ENCODE data around the gene FMO5. TPM values are rescaled to one million over a fixed set of nuclear protein-coding genes. Genes with fewer than 3 reads are reported as not detected.
A peak's percentile ranks its signal among the peaks of the same experiment; 100 is the strongest.

Gene FMO5
- total RNA-seq, 4 donors from 2014 or later: 57.6 to 145 (median 62.6) TPM

DNA sequence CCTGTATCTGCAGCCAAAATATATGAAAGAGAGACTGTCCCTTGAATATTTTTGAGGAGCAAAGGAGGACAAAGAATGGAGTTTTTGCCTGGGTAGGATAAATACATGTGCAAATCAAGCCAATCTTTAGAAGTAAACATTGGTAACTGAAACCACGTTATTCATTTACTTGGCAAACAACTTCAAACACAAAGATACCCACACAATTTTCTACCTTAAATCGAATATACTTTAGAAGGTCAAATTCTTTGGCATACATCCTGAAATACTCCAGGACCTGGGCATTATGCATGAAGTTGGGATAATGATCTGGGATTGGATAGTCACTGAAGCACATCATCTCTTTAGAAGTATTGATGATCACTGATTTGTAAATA lies 9.6 kb downstream of the FMO5 start:
- intact Hi-C loops (cut with DNase I; ENCODE audit: low total_unique reads): no loop called here
- TF ChIP-seq POLR2AphosphoS5 (IDR thresholded peaks at IDR 0.05): no peak
- no peak for TF ChIP-seq POLR2A (IDR thresholded peaks at IDR 0.05)
- TF ChIP-seq, protein P1, sequence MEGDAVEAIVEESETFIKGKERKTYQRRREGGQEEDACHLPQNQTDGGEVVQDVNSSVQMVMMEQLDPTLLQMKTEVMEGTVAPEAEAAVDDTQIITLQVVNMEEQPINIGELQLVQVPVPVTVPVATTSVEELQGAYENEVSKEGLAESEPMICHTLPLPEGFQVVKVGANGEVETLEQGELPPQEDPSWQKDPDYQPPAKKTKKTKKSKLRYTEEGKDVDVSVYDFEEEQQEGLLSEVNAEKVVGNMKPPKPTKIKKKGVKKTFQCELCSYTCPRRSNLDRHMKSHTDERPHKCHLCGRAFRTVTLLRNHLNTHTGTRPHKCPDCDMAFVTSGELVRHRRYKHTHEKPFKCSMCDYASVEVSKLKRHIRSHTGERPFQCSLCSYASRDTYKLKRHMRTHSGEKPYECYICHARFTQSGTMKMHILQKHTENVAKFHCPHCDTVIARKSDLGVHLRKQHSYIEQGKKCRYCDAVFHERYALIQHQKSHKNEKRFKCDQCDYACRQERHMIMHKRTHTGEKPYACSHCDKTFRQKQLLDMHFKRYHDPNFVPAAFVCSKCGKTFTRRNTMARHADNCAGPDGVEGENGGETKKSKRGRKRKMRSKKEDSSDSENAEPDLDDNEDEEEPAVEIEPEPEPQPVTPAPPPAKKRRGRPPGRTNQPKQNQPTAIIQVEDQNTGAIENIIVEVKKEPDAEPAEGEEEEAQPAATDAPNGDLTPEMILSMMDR (IDR thresholded peaks at IDR 0.05): no peak
- TF ChIP-seq EP300 (IDR thresholded peaks at IDR 0.05; ENCODE audit: low read depth): no peak
- no peak for DNase-seq

DNA sequence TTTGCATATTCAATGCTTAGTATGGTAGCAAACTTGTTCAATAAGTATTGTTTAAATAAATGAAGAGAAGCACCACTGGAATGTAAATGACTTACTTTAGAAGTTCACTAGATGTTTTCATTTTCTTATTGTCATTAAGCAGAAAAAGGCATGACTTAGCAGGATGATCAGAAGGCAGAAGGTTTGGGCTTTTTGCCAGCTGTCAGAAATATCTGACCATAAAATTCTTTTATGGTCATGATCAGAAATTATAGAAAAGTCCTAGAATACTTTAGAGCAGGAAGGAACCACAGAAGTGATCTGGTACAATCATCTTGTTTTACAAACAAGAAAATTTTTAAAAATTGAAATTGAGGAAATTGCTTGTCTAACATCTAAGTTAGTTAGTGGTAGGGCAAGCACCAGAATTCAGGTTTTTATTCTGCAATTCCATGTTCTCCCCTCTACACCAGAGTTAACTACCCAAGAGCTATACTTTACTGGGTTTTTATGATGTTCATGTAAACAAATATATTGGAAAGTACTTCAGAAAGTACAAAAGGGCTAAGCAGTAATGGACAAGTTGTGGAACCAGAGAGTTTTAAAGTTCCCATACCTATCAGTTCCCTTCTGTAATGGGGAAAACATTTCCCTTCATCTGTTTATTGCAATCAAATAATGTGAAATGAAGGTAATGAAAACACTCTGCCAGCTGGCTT lies 10.1 kb downstream of the FMO5 start:
- no peaks in the 10 kb centered on the region for H3K9me3 ChIP-seq
- no peaks in the 10 kb centered on the region for H3K27me3 ChIP-seq
- intact Hi-C loops (cut with DNase I; ENCODE audit: low total_unique reads): no loop called here
- H3K36me3 ChIP-seq: peaks cover 0 to 14% (median 0%) of the 10 kb centered on the region in 4 donors
- in situ Hi-C loops (cut with MboI; ENCODE audit: low pct_ligation_motif_present in 1 of 4, low pct_unique_long_range_greater_than_20kb in 1 of 4, low sequenced_read_pairs in 3 of 4): no loop called here
- peaks cover 0 to 46% (median 17%) of the 10 kb centered on the region in 4 donors for H3K4me1 ChIP-seq
- DNase-seq: no peak
- no peak for TF ChIP-seq EP300 (IDR thresholded peaks at IDR 0.05; ENCODE audit: low read depth)
- TF ChIP-seq POLR2AphosphoS5 (IDR thresholded peaks at IDR 0.05): no peak
- TF ChIP-seq, protein P1 (IDR thresholded peaks at IDR 0.05): no peak
- no peak for TF ChIP-seq POLR2A (IDR thresholded peaks at IDR 0.05)
- H3K27ac ChIP-seq: peak overlapping the region; percentile 21 to 62 (median 52)
- no peak overlapping the region for H3K4me3 ChIP-seq

More for the DNA sequence above, 9.6 kb downstream of the FMO5 start:
- H3K27me3 ChIP-seq: no peaks in the 10 kb centered on the region
- peak overlapping the region; percentile 21 to 62 (median 52) for H3K27ac ChIP-seq
- in situ Hi-C loops (cut with MboI; ENCODE audit: low pct_ligation_motif_present in 1 of 4, low pct_unique_long_range_greater_than_20kb in 1 of 4, low sequenced_read_pairs in 3 of 4): no loop called here
- no peak overlapping the region for H3K4me3 ChIP-seq
- H3K36me3 ChIP-seq: peaks cover 0 to 14% (median 0%) of the 10 kb centered on the region in 4 donors
- 22 to 35% methylated on average over 2 of the region's 2 CpGs for WGBS, 2 donors (ENCODE audit: low coverage in 1 of 2)
- H3K9me3 ChIP-seq: no peaks in the 10 kb centered on the region
- H3K4me1 ChIP-seq: peaks cover 0 to 41% (median 17%) of the 10 kb centered on the region in 4 donors

DNA sequence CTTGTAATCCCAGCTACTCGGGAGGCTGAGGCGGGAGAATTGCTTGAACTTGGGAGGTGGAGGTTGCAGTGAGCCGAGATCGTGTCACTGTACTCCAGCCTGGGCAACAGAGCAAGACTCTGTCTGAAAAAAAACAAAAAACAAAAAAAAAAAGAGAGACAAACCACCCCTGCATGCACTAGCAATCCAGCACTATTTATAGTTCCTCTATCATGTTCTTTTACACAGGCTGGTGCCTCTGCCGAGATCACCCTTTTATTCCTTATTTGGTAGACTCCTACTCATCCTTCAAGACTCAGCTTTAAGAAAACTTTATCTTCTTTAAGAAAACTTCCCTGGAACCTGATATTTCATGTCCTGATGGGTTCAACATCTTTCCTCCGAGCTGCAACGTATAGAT lies 10.8 kb downstream of the FMO5 start:
- Histone ChIP-seq H3K4me1 (peaks cover 0 to 47% (median 17%) of the 10 kb centered on the region in 4 donors), H3K4me3 (no peak overlapping the region), H3K27ac (peak overlapping the region in 2 of 4 donors; percentile 48 to 62), H3K36me3 (peaks cover 0 to 14% (median 0%) of the 10 kb centered on the region in 4 donors), H3K9me3 (no peaks in the 10 kb centered on the region), H3K27me3 (no peaks in the 10 kb centered on the region)
- no peak for TF ChIP-seq EP300 (IDR thresholded peaks at IDR 0.05; ENCODE audit: low read depth)
- TF ChIP-seq, protein P1 (IDR thresholded peaks at IDR 0.05): no peak
- TF ChIP-seq POLR2AphosphoS5 (IDR thresholded peaks at IDR 0.05): no peak
- TF ChIP-seq POLR2A (IDR thresholded peaks at IDR 0.05): no peak
- DNase-seq: no peak
- 52 to 71% methylated on average over 7 of the region's 7 CpGs for whole genome bisulfite sequencing, 2 donors (ENCODE audit: low coverage in 1 of 2)
- in situ Hi-C loops (cut with MboI; ENCODE audit: low pct_ligation_motif_present in 1 of 4, low pct_unique_long_range_greater_than_20kb in 1 of 4, low sequenced_read_pairs in 3 of 4) (no loop called here), intact Hi-C loops (cut with DNase I; ENCODE audit: low total_unique reads) (no loop called here)

DNA sequence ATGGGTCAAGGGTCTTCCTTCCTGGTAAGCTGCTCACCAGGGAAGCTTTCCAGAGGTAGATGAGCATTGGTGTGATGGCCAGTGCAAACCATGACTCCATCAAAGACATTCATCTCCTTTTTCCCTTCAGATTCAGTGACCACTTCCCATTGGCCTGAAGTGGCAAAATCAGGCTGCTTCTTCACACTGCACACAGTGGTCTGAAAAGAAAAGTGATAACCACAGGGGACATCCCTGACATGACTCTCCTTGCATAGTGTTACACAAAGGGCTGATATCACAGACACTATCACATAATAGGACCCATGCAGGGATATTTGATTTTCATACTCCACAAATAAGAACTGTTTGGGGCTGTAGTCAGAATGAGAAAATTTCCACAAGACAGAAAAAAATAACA lies 11.9 kb downstream of the FMO5 start:
- peaks cover 0 to 9% (median 0%) of the 10 kb centered on the region in 4 donors for H3K36me3 ChIP-seq
- in situ Hi-C loops (cut with MboI; ENCODE audit: low pct_ligation_motif_present in 1 of 4, low pct_unique_long_range_greater_than_20kb in 1 of 4, low sequenced_read_pairs in 3 of 4): no loop called here
- no peaks in the 10 kb centered on the region for H3K27me3 ChIP-seq
- H3K27ac ChIP-seq: no peak overlapping the region
- no peaks in the 10 kb centered on the region for H3K9me3 ChIP-seq
- H3K4me3 ChIP-seq: no peak overlapping the region
- no peak for DNase-seq
- peaks cover 0 to 47% (median 17%) of the 10 kb centered on the region in 4 donors for H3K4me1 ChIP-seq
- no peak for TF ChIP-seq POLR2A (IDR thresholded peaks at IDR 0.05)
- TF ChIP-seq POLR2AphosphoS5 (IDR thresholded peaks at IDR 0.05): no peak
- TF ChIP-seq, protein P1 (IDR thresholded peaks at IDR 0.05): no peak
- TF ChIP-seq EP300 (IDR thresholded peaks at IDR 0.05; ENCODE audit: low read depth): no peak
- intact Hi-C loops (cut with DNase I; ENCODE audit: low total_unique reads): no loop called here
